OCI-LY1 (cell line): ENCODE data around the gene EFCC1.

Experiments used
- H2AFZ ChIP-seq: fragments of 200-600 bp; sonication (generic), shearing (Covaris generic); 2 replicates; pipeline ENCODE4 v1.6.0; 2014; ENCODE audit warnings: antibody characterized with exemption, mild to moderate bottlenecking, low read length
- H3F3A ChIP-seq: fragments of 200-600 bp; sonication (generic), shearing (Covaris generic); 2 replicates; pipeline ENCODE4 v1.6.0; 2014; ENCODE audit warnings: mild to moderate bottlenecking, antibody characterized with exemption, low read length, moderate library complexity; ENCODE audit not compliant: insufficient read depth
- H3K27ac ChIP-seq: fragments of 200-600 bp; sonication (generic); 2 replicates; pipeline ENCODE4 v1.5.1; 2014; ENCODE audit warnings: low read length, mixed run types, mild to moderate bottlenecking, low read depth; ENCODE audit not compliant: poor library complexity, severe bottlenecking
- H3K27me3 ChIP-seq: fragments of 200-600 bp; sonication (generic); 2 replicates; pipeline ENCODE4 v1.6.0; 2014; ENCODE audit warnings: antibody characterized with exemption, mild to moderate bottlenecking, low read length, moderate library complexity; ENCODE audit not compliant: insufficient read depth
- H3K36me3 ChIP-seq: fragments of 200-600 bp; sonication (generic); 2 replicates; pipeline ENCODE4 v1.6.1; 2014; ENCODE audit warnings: mild to moderate bottlenecking, antibody characterized with exemption, low read length, moderate library complexity, mixed read lengths; ENCODE audit not compliant: insufficient read depth
- H3K4me1 ChIP-seq: fragments of 200-600 bp; sonication (generic); 2 replicates; pipeline ENCODE4 v1.5.1; 2014; ENCODE audit warnings: mild to moderate bottlenecking, low read length, moderate library complexity; ENCODE audit not compliant: insufficient read depth, severe bottlenecking
- H3K4me2 ChIP-seq: fragments of 200-600 bp; sonication (generic), shearing (Covaris generic); 2 replicates; pipeline ENCODE4 v1.6.1; 2014; ENCODE audit warnings: low read length
- H3K4me3 ChIP-seq: fragments of 200-600 bp; sonication (generic); 2 replicates; pipeline ENCODE4 v1.5.1; 2014; ENCODE audit warnings: low read length, low read depth, mild to moderate bottlenecking, mixed read lengths; ENCODE audit not compliant: poor library complexity, severe bottlenecking
- H3K79me2 ChIP-seq: fragments of 200-600 bp; shearing (Covaris generic); 2 replicates; pipeline ENCODE4 v1.6.1; 2016; ENCODE audit warnings: mixed run types, low read length, mixed read lengths; ENCODE audit not compliant: insufficient read depth
- H3K9ac ChIP-seq: fragments of 200-600 bp; sonication (generic), shearing (Covaris generic); 2 replicates; pipeline ENCODE4 v1.6.1; 2014; ENCODE audit warnings: mild to moderate bottlenecking, low read length, mixed read lengths
- H3K9me2 ChIP-seq: fragments of 200-600 bp; sonication (generic), shearing (Covaris generic); 2 replicates; pipeline ENCODE4 v1.6.1; 2014; ENCODE audit warnings: low read depth, mild to moderate bottlenecking, low read length, mixed read lengths
- H3K9me3 ChIP-seq: fragments of 200-600 bp; shearing (Covaris generic); 2 replicates; pipeline ENCODE4 v1.6.1; 2014; ENCODE audit warnings: low read length, mixed read lengths
- H4K20me1 ChIP-seq: fragments of 200-600 bp; sonication (generic), shearing (Covaris generic); 2 replicates; pipeline ENCODE4 v1.6.0; 2016; ENCODE audit warnings: mild to moderate bottlenecking, low read length; ENCODE audit not compliant: insufficient read depth
- CTCF ChIP-seq: fragments of 200-600 bp; sonication (generic), shearing (Covaris generic); IDR thresholded peaks from 2 replicates; pipeline ENCODE4 v1.5.1; 2017; ENCODE audit warnings: mild to moderate bottlenecking, antibody characterized with exemption, low read length, moderate library complexity, mixed read lengths
- EZH2 ChIP-seq: fragments of 200-600 bp; sonication (generic), shearing (Covaris generic); IDR thresholded peaks from 2 replicates; pipeline ENCODE4 v1.8.0; 2017; ENCODE audit warnings: borderline replicate concordance, mixed run types, mild to moderate bottlenecking, antibody characterized with exemption, low read length, moderate library complexity, mixed read lengths

Gene EFCC1

GRCh38 chr3:128996726-128997125 is 4.4 kb upstream of the EFCC1 start:
- TF ChIP-seq CTCF, result no peak
- no peak for TF ChIP-seq EZH2

GRCh38 chr3:128997486-128998133 is 3.5 kb upstream of the EFCC1 start:
- Histone ChIP-seq H3K4me2 (no peak overlapping the region), H3K4me1 (peaks cover 15% of the 10 kb centered on the region), H3K9me3 (no peaks in the 10 kb centered on the region), H3K9ac (no peak overlapping the region), H3K27ac (no peak overlapping the region), H3K79me2 (no peaks in the 10 kb centered on the region), H3K9me2 (no peaks in the 10 kb centered on the region), H3K27me3 (no peaks in the 10 kb centered on the region), H4K20me1 (no peaks in the 10 kb centered on the region), H3K4me3 (no peak overlapping the region), H3F3A (no peaks in the 10 kb centered on the region), H3K36me3 (no peaks in the 10 kb centered on the region), H2AFZ (no peak overlapping the region)
- no peak for TF ChIP-seq EZH2

More at GRCh38 chr3:128996726-128997125, 4.4 kb upstream of the EFCC1 start:
- H3K27ac ChIP-seq, result no peak overlapping the region
- no peaks in the 10 kb centered on the region for H4K20me1 ChIP-seq
- H3K9me2 ChIP-seq, result no peaks in the 10 kb centered on the region
- no peaks in the 10 kb centered on the region for H3K79me2 ChIP-seq
- H3K9me3 ChIP-seq, result no peaks in the 10 kb centered on the region
- no peaks in the 10 kb centered on the region for H3K27me3 ChIP-seq
- H3K4me1 ChIP-seq, result peaks cover 15% of the 10 kb centered on the region
- H3K9ac ChIP-seq, result no peak overlapping the region
- no peak overlapping the region for H2AFZ ChIP-seq
- H3K36me3 ChIP-seq, result no peaks in the 10 kb centered on the region
- no peaks in the 10 kb centered on the region for H3F3A ChIP-seq
- H3K4me2 ChIP-seq, result no peak overlapping the region
- H3K4me3 ChIP-seq, result no peak overlapping the region

GRCh38 chr3:128998561-128998960 is 2.5 kb upstream of the EFCC1 start:
- TF ChIP-seq CTCF (no peak), EZH2 (no peak)
- no peaks in the 10 kb centered on the region for H3K27me3 ChIP-seq
- no peaks in the 10 kb centered on the region for H3K79me2 ChIP-seq
- H3F3A ChIP-seq, result no peaks in the 10 kb centered on the region
- no peaks in the 10 kb centered on the region for H3K9me2 ChIP-seq
- no peaks in the 10 kb centered on the region for H4K20me1 ChIP-seq
- no peak overlapping the region for H3K4me3 ChIP-seq
- no peaks in the 10 kb centered on the region for H3K9me3 ChIP-seq
- no peak overlapping the region for H3K4me2 ChIP-seq
- no peak overlapping the region for H2AFZ ChIP-seq
- H3K27ac ChIP-seq, result no peak overlapping the region
- H3K36me3 ChIP-seq, result no peaks in the 10 kb centered on the region
- H3K4me1 ChIP-seq, result peaks cover 20% of the 10 kb centered on the region
- H3K9ac ChIP-seq, result no peak overlapping the region

- Histone ChIP-seq H3K36me3 (no peaks in the 10 kb centered on the region), H3K79me2 (no peaks in the 10 kb centered on the region), H4K20me1 (no peaks in the 10 kb centered on the region), H3K27me3 (no peaks in the 10 kb centered on the region), H3K4me1 (peaks cover 18% of the 10 kb centered on the region), H3K9ac (no peak overlapping the region), H3F3A (no peaks in the 10 kb centered on the region), H3K27ac (no peak overlapping the region), H2AFZ (no peak overlapping the region), H3K9me2 (no peaks in the 10 kb centered on the region), H3K4me3 (no peak overlapping the region), H3K9me3 (no peaks in the 10 kb centered on the region), H3K4me2 (no peak overlapping the region)
- no peak for TF ChIP-seq CTCF
- no peak for TF ChIP-seq EZH2
Observed at GRCh38 chr3:128999102-128999501, 2.0 kb upstream of the EFCC1 start.
